GM21576 (cell line): Measurements from ENCODE around the gene ABHD5.

ENCODE experiments used
- ATAC-seq: cut with Tn5 transposase; IDR thresholded peaks from one replicate; pipeline ENCODE4 v1.9.1; 2021; ENCODE audit warnings: mild to moderate bottlenecking, moderate library complexity; ENCODE audit not compliant: unreplicated experiment

ABHD5 gene

GRCh38 chr3:43753741-43754715 is 63.3 kb downstream of the ABHD5 start:
- ATAC-seq: no peak

DNA sequence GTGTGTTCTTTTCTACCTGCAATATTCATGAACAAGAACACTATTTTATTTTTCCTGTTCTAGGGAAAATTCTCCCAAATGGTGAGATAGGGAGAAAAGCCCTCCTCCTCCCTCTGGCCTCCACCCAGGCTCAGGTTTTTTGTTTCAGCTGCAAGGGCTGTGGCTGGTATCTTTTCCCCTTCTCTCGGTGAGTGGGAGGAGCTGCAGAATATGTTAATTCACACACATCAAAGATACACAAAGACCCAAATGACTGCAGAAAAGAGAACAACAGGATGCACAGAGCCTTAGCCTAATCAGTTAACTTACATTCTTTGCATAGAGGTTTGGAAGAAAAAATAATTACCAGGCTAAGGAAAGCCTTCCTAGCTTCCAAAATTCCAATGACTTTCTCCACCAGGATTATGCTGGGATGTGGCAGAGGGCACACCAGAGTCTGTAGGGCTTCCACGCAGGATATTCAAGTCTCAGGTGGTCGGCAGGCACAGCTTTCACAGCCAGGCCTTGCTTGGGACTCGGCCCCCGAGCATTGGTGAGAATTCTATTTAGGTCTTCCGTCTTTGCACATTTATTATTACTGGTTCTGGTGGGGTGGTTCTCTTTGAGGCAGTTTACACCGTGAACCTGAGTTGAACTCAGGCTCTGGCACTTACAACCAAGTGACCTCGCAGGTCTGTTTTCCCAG is 64.9 kb downstream of the ABHD5 start:
- ATAC-seq: no peak

DNA sequence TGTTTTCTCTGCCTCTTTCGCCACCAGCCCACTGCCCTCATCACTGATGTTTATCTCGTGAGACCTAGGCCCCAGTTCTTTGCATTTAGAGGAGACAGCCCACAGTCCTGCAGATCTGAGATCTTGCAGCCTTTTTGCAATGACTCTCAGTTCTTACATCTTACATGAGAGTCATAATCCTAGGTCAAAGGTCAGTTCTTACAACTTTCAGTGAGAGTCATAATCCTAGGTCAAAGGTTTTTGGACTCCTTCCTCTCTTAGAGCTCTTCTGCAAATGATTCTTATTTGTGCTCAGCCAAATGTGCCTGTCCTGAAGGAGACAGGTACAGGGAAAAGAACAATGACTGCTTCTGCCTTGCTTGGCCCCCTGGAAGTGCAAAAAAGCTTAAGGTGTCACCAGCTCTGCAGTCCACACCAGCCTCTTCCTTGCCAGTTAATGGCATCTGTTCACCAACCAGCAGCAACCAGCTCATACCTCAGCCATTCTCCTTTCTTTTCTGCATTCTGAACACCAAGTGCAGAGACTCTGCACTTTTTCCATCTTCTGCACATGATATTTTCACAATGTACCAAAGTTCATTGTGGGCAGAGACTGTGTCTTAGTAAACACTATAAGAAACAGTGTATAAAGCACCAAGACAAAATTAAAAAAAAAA is 67.1 kb downstream of the ABHD5 start:
- ATAC-seq: no peak

DNA sequence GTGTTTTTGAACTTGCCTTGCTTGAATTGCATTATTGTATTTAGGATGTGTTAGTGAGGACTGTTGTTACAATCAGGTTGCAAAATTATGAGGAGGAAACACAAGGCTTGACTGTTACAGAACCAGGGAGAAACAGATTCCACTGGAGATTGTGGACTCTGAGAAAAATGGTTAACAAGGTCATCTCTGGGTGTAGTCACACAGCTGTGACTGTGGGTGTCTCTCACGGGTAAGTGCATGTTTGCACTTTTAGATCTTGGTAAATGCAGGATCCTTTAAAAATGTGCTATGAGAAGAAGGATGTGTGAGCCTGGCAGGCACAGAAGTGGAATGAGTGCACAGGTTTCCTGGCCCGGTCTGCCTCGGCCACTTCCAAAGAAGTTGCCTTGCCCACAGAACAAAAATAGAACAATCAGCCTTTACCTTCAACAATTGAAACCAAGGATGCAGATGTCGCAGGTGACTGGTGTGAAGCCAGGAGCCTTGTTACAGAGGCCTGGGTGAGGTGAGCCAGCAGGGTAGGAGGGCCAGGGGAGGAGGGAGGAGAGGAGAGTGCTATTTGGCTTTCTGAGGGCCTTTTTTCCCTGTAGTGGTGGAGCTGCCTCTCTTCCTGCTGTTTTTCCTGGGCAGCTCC is 68.0 kb downstream of the ABHD5 start:
- no peak for ATAC-seq

- ATAC-seq: no peak
Observed at GRCh38 chr3:43759297-43759782, 68.6 kb downstream of the ABHD5 start.

- ATAC-seq: no peak
Observed at GRCh38 chr3:43759938-43760337, 69.2 kb downstream of the ABHD5 start.

GRCh38 chr3:43760938-43761337 is 70.2 kb downstream of the ABHD5 start:
- ATAC-seq: no peak

GRCh38 chr3:43762451-43762850 is 71.7 kb downstream of the ABHD5 start:
- ATAC-seq: no peak

- ATAC-seq: no peak
Observed at GRCh38 chr3:43764056-43764455, 73.3 kb downstream of the ABHD5 start.

DNA sequence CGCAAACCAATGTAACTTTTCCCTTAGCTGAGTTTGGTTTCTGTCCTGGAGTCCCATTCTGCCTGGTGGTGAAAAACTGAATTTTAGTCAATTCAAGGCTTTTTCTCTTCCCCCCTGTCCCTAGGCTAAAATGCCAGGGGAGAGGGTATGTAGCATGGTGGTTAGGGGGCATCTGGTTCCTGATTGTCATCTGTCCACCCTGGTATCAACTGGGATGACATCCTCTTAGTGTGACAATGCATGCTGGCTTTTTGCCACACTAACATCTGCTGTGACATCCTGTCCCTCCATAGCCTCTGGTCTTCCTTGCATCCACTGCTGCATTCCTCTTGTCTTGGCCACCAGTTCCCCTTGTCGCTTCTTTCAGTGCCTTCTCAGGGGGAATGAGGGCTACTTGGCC is 73.7 kb downstream of the ABHD5 start:
- no peak for ATAC-seq

DNA sequence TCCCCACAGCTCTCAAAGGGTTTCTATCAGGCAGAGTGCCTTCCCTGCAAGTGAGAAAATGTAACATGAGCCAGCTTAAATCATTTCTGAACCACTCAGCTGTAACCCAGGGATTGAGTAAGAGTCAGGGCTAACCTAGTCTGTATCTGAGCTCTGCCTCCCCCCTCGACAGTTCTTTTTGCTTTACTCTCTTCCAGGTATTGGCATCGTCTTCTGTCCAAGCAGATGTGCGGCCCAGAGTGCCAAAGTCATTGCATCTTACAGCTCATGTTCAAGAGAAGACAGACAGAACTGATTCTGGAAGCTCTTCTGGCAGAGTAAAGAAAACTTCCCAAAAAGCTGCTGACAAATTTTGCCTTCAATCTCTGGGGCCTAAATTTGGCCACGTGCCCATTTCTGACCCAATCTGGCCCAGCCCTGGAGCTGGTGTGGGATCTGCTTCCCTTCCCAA is 74.8 kb downstream of the ABHD5 start:
- no peak for ATAC-seq

GRCh38 chr3:43766672-43767465 is 76.1 kb downstream of the ABHD5 start:
- no peak for ATAC-seq

DNA sequence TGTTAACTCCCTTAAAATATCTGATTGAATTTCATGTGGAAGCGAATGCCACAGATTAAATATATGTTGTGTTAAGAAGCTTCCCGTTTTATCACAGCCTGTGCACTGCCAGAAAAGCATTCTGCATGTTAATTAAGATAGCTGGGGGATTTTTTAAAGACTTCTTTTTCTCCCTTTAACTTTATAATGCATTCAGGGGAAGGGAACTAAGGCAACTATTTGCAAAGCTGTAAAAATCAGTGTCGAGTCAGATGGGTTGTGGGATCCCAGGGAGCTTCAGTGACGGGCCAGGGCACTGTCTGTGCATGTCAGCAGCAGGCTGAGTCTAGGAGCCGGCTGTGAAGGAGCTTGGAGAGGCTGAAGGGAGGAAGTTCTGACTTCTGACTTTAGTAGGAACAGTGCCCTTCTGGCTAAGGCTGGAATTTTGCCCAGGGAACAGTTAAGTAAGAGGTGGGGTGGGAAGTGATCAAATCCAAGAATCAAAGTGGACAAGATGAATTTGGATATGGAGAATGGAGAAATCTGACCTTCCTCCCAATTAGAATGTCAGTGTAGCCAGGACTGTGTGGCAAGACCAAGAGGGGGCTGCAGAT is 77.7 kb downstream of the ABHD5 start:
- ATAC-seq: no peak

GRCh38 chr3:43769097-43769884 is 78.6 kb downstream of the ABHD5 start:
- ATAC-seq: no peak

DNA sequence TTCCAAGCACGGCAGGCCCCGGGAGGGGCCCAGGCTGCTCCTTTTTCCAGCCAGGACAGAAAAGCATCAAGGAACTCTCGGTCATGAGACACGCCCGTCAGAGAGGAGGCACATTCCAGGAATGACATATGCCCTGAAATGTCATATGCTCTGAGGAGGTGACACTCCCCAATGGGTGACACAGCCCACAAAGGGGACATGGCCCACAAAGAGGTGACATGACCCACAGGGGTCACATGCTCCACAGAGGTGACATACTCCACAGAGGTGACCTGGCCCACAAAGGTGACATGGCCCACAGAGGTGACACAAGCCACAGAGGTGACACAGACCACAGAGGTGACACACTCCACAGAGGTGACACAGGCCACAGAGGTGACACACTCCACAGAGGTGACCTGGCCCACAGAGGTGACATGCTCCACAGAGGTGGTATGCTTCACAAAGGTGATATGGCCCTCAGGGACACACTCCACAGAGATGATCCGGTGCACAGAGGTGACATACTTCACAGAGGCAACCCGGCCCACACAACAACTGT is 79.2 kb downstream of the ABHD5 start:
- no peak for ATAC-seq

DNA sequence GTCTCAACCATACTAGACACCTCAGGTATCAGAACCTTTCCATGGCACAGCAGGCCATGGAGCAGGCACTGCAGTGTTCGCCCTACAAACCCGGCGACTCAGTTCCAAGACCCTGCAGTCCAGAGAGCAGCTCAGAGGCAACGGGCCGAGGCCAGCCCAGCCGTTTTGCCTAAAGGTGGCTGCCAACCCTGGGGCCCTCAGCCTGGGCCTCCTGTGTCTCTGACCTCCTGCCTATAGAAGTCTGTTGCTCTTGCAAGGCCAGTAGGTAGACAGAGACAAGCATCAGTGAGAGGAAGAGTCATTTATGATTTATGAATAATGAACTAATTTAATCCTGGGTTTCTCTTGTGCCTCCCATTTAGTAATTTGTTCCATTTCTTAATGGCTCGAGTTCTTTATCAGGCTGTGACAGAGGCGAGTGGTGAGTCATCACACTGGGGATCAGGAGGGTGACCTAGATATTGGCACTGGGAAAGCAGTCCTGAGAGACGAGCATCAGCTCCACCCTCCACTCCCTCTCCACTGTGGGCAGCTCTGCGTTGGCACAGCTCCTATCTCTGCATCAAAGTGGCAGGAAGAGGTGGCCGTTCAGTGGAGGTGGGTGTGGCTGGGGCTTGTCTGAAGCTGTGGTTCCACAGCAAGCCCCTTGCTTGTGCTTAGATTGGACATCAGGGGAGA is 79.8 kb downstream of the ABHD5 start:
- no peak for ATAC-seq

- no peak for ATAC-seq
Observed at GRCh38 chr3:43771610-43772009, 80.9 kb downstream of the ABHD5 start.
